ENCODE data around the gene DIS3L2. TPM values are rescaled to one million over a fixed set of nuclear protein-coding genes. Genes with fewer than 3 reads are reported as not detected.
"Not testable (repeated sequence)": the region's sequence is repeated elsewhere in the genome, so short reads cannot be mapped to it uniquely, and the experiment has no call there.

The DIS3L2 gene
- total RNA-seq, 1 donor from 2014 or later: 24.0 TPM

GRCh38 chr2:232322560-232323327, 361.2 kb downstream of the DIS3L2 start:
- no peak overlapping the region for H3K27ac ChIP-seq (ENCODE audit: low read depth, low read length)
- no peaks in the 10 kb centered on the region for H3K27me3 ChIP-seq (ENCODE audit: insufficient read depth, low read length)
- H3K9me3 ChIP-seq (ENCODE audit: insufficient read depth, low read depth, low read length): no peaks in the 10 kb centered on the region
- H3K27ac Mint-ChIP-seq (ENCODE audit: unreplicated experiment): no peak overlapping the region
- no peak for FAIRE-seq
- H4K20me1 ChIP-seq (ENCODE audit: insufficient read depth, low read length): peaks cover 45% of the 10 kb centered on the region
- H3K9ac ChIP-seq (ENCODE audit: low read length): no peak overlapping the region
- no peak overlapping the region for H3K4me2 ChIP-seq (ENCODE audit: low read length)
- no peak overlapping the region for H3K4me3 ChIP-seq (ENCODE audit: insufficient read depth, low read depth, low read length)
- H3K4me1 Mint-ChIP-seq (ENCODE audit: low read depth, unreplicated experiment): peaks cover 6% of the 10 kb centered on the region
- H3K4me1 ChIP-seq (ENCODE audit: insufficient read depth, low read length): peaks cover 3% of the 10 kb centered on the region
- no peaks in the 10 kb centered on the region for H3K79me2 ChIP-seq (ENCODE audit: insufficient read depth, low read length)
- DNase-seq (ENCODE audit: low read depth): no peak
- H2AFZ ChIP-seq (ENCODE audit: low read depth, low read length): no peak overlapping the region
- H3K36me3 ChIP-seq (ENCODE audit: insufficient read depth, low read length): no peaks in the 10 kb centered on the region
- peaks cover 4% of the 10 kb centered on the region for H3K27me3 Mint-ChIP-seq (ENCODE audit: low read depth, unreplicated experiment)
- no peak overlapping the region for H3K4me3 Mint-ChIP-seq (ENCODE audit: unreplicated experiment)
- TF ChIP-seq, protein P1, sequence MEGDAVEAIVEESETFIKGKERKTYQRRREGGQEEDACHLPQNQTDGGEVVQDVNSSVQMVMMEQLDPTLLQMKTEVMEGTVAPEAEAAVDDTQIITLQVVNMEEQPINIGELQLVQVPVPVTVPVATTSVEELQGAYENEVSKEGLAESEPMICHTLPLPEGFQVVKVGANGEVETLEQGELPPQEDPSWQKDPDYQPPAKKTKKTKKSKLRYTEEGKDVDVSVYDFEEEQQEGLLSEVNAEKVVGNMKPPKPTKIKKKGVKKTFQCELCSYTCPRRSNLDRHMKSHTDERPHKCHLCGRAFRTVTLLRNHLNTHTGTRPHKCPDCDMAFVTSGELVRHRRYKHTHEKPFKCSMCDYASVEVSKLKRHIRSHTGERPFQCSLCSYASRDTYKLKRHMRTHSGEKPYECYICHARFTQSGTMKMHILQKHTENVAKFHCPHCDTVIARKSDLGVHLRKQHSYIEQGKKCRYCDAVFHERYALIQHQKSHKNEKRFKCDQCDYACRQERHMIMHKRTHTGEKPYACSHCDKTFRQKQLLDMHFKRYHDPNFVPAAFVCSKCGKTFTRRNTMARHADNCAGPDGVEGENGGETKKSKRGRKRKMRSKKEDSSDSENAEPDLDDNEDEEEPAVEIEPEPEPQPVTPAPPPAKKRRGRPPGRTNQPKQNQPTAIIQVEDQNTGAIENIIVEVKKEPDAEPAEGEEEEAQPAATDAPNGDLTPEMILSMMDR (IDR thresholded peaks at IDR 0.05; ENCODE audit: insufficient read depth, low read depth, low read length): no peak
- no peak for TF ChIP-seq EZH2 (IDR thresholded peaks at IDR 0.05; ENCODE audit: insufficient read depth, low read length)
- peaks cover 7% of the 10 kb centered on the region for H3K36me3 Mint-ChIP-seq (ENCODE audit: low read depth, unreplicated experiment)
- H3K9me3 Mint-ChIP-seq (ENCODE audit: unreplicated experiment): no peaks in the 10 kb centered on the region

- Mint-ChIP-seq H3K27me3 (ENCODE audit: low read depth, unreplicated experiment) (peaks cover 4% of the 10 kb centered on the region), H3K36me3 (ENCODE audit: low read depth, unreplicated experiment) (peaks cover 5% of the 10 kb centered on the region), H3K4me3 (ENCODE audit: unreplicated experiment) (no peak overlapping the region), H3K27ac (ENCODE audit: unreplicated experiment) (no peak overlapping the region), H3K4me1 (ENCODE audit: low read depth, unreplicated experiment) (peaks cover 6% of the 10 kb centered on the region), H3K9me3 (ENCODE audit: unreplicated experiment) (no peaks in the 10 kb centered on the region)
- no peak overlapping the region for H3K27ac ChIP-seq (ENCODE audit: low read depth, low read length)
- peaks cover 50% of the 10 kb centered on the region for H4K20me1 ChIP-seq (ENCODE audit: insufficient read depth, low read length)
- no peak for TF ChIP-seq EZH2 (IDR thresholded peaks at IDR 0.05; ENCODE audit: insufficient read depth, low read length)
- TF ChIP-seq, protein P1 (IDR thresholded peaks at IDR 0.05; ENCODE audit: insufficient read depth, low read depth, low read length): no peak
- no peaks in the 10 kb centered on the region for H3K79me2 ChIP-seq (ENCODE audit: insufficient read depth, low read length)
- H3K9ac ChIP-seq (ENCODE audit: low read length): no peak overlapping the region
- no peaks in the 10 kb centered on the region for H3K9me3 ChIP-seq (ENCODE audit: insufficient read depth, low read depth, low read length)
- no peaks in the 10 kb centered on the region for H3K27me3 ChIP-seq (ENCODE audit: insufficient read depth, low read length)
- H3K36me3 ChIP-seq (ENCODE audit: insufficient read depth, low read length): no peaks in the 10 kb centered on the region
- DNase-seq (ENCODE audit: low read depth): no peak
- peaks cover 3% of the 10 kb centered on the region for H3K4me1 ChIP-seq (ENCODE audit: insufficient read depth, low read length)
- FAIRE-seq: no peak
- no peak overlapping the region for H3K4me2 ChIP-seq (ENCODE audit: low read length)
- H2AFZ ChIP-seq (ENCODE audit: low read depth, low read length): no peak overlapping the region
- no peak overlapping the region for H3K4me3 ChIP-seq (ENCODE audit: insufficient read depth, low read depth, low read length)
Measured at GRCh38 chr2:232323328-232323650, 361.8 kb downstream of the DIS3L2 start.

- not testable (repeated sequence) for H3K36me3 Mint-ChIP-seq (ENCODE audit: low read depth, unreplicated experiment); H3K4me1 ChIP-seq (ENCODE audit: insufficient read depth, low read length); H3K4me2 ChIP-seq (ENCODE audit: low read length); H3K4me1 Mint-ChIP-seq (ENCODE audit: low read depth, unreplicated experiment); H3K27me3 ChIP-seq (ENCODE audit: insufficient read depth, low read length); H3K27me3 Mint-ChIP-seq (ENCODE audit: low read depth, unreplicated experiment); H3K79me2 ChIP-seq (ENCODE audit: insufficient read depth, low read length); H3K9me3 ChIP-seq (ENCODE audit: insufficient read depth, low read depth, low read length); H2AFZ ChIP-seq (ENCODE audit: low read depth, low read length); H3K27ac Mint-ChIP-seq (ENCODE audit: unreplicated experiment); FAIRE-seq; H3K4me3 ChIP-seq (ENCODE audit: insufficient read depth, low read depth, low read length); H3K36me3 ChIP-seq (ENCODE audit: insufficient read depth, low read length); DNase-seq (ENCODE audit: low read depth); H3K9ac ChIP-seq (ENCODE audit: low read length); H3K27ac ChIP-seq (ENCODE audit: low read depth, low read length); H3K9me3 Mint-ChIP-seq (ENCODE audit: unreplicated experiment); H3K4me3 Mint-ChIP-seq (ENCODE audit: unreplicated experiment)
- peaks cover 57% of the 10 kb centered on the region for H4K20me1 ChIP-seq (ENCODE audit: insufficient read depth, low read length)
Measured at GRCh38 chr2:232323967-232324366, 362.5 kb downstream of the DIS3L2 start.
